Stomach (tissue), 9 donors: ENCODE measurements around the gene ZFYVE21. TPM values are rescaled to one million over a fixed set of nuclear protein-coding genes. Genes with fewer than 3 reads are reported as not detected.

Experiments
- DNase-seq, 2 donors: peaks; one replicate each; pipeline versions ENCODE4 v3.0.0 to v3.0.0-alpha.2; 2013 to 2019
- H3K27ac ChIP-seq, 5 donors: fragments of 200-600 bp in 4 of 5; sonication (generic) in 4 of 5; one replicate each; pipeline ENCODE4 v1.5.1; 2013 to 2019; ENCODE audit warnings: mild to moderate bottlenecking in 1 of 5, moderate library complexity in 1 of 5
- H3K27me3 ChIP-seq, 3 donors: fragments of 200-600 bp; sonication (generic); one replicate each; pipeline ENCODE4 v1.5.1; 2017 to 2019; ENCODE audit warnings: mixed run types in 1 of 3
- H3K36me3 ChIP-seq, 4 donors: fragments of 200-600 bp; sonication (generic); 1 replicate in 3 of 4; 2 replicates in 1 of 4; pipeline ENCODE4 v1.5.1; 2016 to 2019
- H3K4me1 ChIP-seq, 4 donors: fragments of 200-600 bp; sonication (generic); one replicate each; pipeline ENCODE4 v1.5.1; 2016 to 2019
- H3K4me3 ChIP-seq, 4 donors: fragments of 200-600 bp; sonication (generic) in 3 of 4; one replicate each; pipeline ENCODE4 v1.5.1; 2016 to 2019; ENCODE audit warnings: mild to moderate bottlenecking in 1 of 4
- H3K9me3 ChIP-seq, 4 donors: fragments of 200-600 bp; sonication (generic); one replicate each; pipeline ENCODE4 v1.5.1; 2016 to 2019
- CTCF ChIP-seq, 7 experiments: fragments of 450-650 bp in 4 of 7; fragments of 200-600 bp in 3 of 7; sonication (generic) in 3 of 7; IDR thresholded peaks; one replicate each; pipeline ENCODE4 v1.5.1; 2016 to 2019; ENCODE audit warnings: antibody characterized with exemption in 7 of 7, control low read depth in 2 of 7, mild to moderate bottlenecking in 1 of 7
- EP300 ChIP-seq: sonication (generic); formaldehyde crosslinking; IDR thresholded peaks from one replicate; pipeline ENCODE4 v1.6.1; 2017; ENCODE audit warnings: antibody characterized with exemption
- POLR2A ChIP-seq, 4 donors: fragments of 450-650 bp; IDR thresholded peaks; one replicate each; pipeline ENCODE4 v1.6.1; 2016; ENCODE audit warnings: antibody characterized with exemption in 4 of 4, control low read depth in 2 of 4, mild to moderate bottlenecking in 1 of 4, moderate library complexity in 1 of 4
- POLR2AphosphoS5 ChIP-seq, 3 donors: sonication (generic); formaldehyde crosslinking; IDR thresholded peaks; one replicate each; pipeline ENCODE4 v1.6.1; 2016; ENCODE audit warnings: antibody characterized with exemption in 3 of 3
- WGBS, 5 donors: extraction: QIAGEN DNeasy Blood & Tissue Kit in 3 of 5; methylation state at CpG; one replicate each; pipeline versions ENCODE4 v1.1.5 to v1.1.7; 2013 to 2018; 5-methylcytosine and 5-hydroxymethylcytosine counted together
- intact Hi-C: fragments of 100-400 bp; cut with DNase I; formaldehyde crosslinking; loops from one replicate; pipeline ENCODE4 v1.15.1; 2023; ENCODE audit warnings: low total_unique reads
- polyA plus RNA-seq, 3 donors: library from polyadenylated mRNA; stranded (reverse); fragments of 200-250 nt; gene quantifications; one replicate each; pipeline ENCODE4 v1.2.3, GENCODE V29; 2013
- total RNA-seq, 5 donors: library from RNA; depleted of rRNA; stranded (reverse); fragments of >200 nt; gene quantifications; one replicate each; pipeline versions ENCODE4 v1.1.0 to v1.2.3, GENCODE V29; 2014 to 2016
- donor health status: healthy with polysubstance abuse.
- donor health status: Bipolar disorder and iron deficiency.
- donor health status: healthy.

Gene ZFYVE21
- total and polyA plus RNA-seq, 8 donors, result 28.0 to 150 (median 72.9) TPM

- intact Hi-C loops, result no loop called here
- no peak for TF ChIP-seq POLR2AphosphoS5 (IDR thresholded peaks at IDR 0.05)
- TF ChIP-seq POLR2A (IDR thresholded peaks at IDR 0.05), result no peak
- no peak for TF ChIP-seq EP300
- TF ChIP-seq CTCF (IDR thresholded peaks at IDR 0.05), result no peak
- H3K4me1 ChIP-seq, result no peaks in the 10 kb centered on the region
- H3K27me3 ChIP-seq, result no peaks in the 10 kb centered on the region
- H3K4me3 ChIP-seq, result no peak overlapping the region
- H3K9me3 ChIP-seq, result no peaks in the 10 kb centered on the region
- H3K36me3 ChIP-seq, result peaks cover 5 to 22% (median 13%) of the 10 kb centered on the region in 4 donors
- DNase-seq, result no peak
- WGBS, 5 donors, result 83 to 93% (median 92%) methylated on average over 5 of the region's 5 CpGs
- no peak overlapping the region for H3K27ac ChIP-seq
Observed at GRCh38 chr14:103763730-103764488, 48.3 kb downstream of the ZFYVE21 start.

GRCh38 chr14:103765526-103765925, 49.9 kb downstream of the ZFYVE21 start:
- no peak for TF ChIP-seq POLR2A (IDR thresholded peaks at IDR 0.05)
- TF ChIP-seq EP300, result no peak
- TF ChIP-seq CTCF (IDR thresholded peaks at IDR 0.05), result no peak
- no peak for TF ChIP-seq POLR2AphosphoS5 (IDR thresholded peaks at IDR 0.05)

GRCh38 chr14:103767336-103767894, 51.8 kb downstream of the ZFYVE21 start:
- TF ChIP-seq POLR2A (IDR thresholded peaks at IDR 0.05) (no peak), EP300 (no peak), CTCF (IDR thresholded peaks at IDR 0.05) (no peak), POLR2AphosphoS5 (IDR thresholded peaks at IDR 0.05) (no peak)
- intact Hi-C loops, result no loop called here
- Histone ChIP-seq H3K27me3 (no peaks in the 10 kb centered on the region), H3K9me3 (no peaks in the 10 kb centered on the region), H3K4me1 (no peaks in the 10 kb centered on the region), H3K4me3 (no peak overlapping the region), H3K36me3 (peaks cover 5 to 27% (median 18%) of the 10 kb centered on the region in 4 donors), H3K27ac (no peak overlapping the region)
- DNase-seq, result no peak
- WGBS, 5 donors, result 65 to 76% (median 72%) methylated on average over 4 of the region's 4 CpGs

More at GRCh38 chr14:103765526-103765925, 49.9 kb downstream of the ZFYVE21 start:
- Histone ChIP-seq H3K27me3 (no peaks in the 10 kb centered on the region), H3K4me3 (no peak overlapping the region), H3K27ac (no peak overlapping the region), H3K4me1 (no peaks in the 10 kb centered on the region), H3K9me3 (no peaks in the 10 kb centered on the region), H3K36me3 (peaks cover 5 to 24% (median 14%) of the 10 kb centered on the region in 4 donors)
- DNase-seq, result no peak
- intact Hi-C loops, result no loop called here
- WGBS, 5 donors, result 71 to 87% (median 84%) methylated on average over 3 of the region's 3 CpGs

- no peaks in the 10 kb centered on the region for H3K27me3 ChIP-seq
- H3K9me3 ChIP-seq, result no peaks in the 10 kb centered on the region
- H3K4me1 ChIP-seq, result no peaks in the 10 kb centered on the region
- intact Hi-C loops, result no loop called here
- 82 to 93% (median 89%) methylated on average over 2 of the region's 2 CpGs for WGBS, 5 donors
- no peak overlapping the region for H3K4me3 ChIP-seq
- no peak overlapping the region for H3K27ac ChIP-seq
- TF ChIP-seq POLR2A (IDR thresholded peaks at IDR 0.05) (no peak), POLR2AphosphoS5 (IDR thresholded peaks at IDR 0.05) (no peak), EP300 (no peak), CTCF (IDR thresholded peaks at IDR 0.05) (no peak)
- peaks cover 0 to 17% (median 13%) of the 10 kb centered on the region in 4 donors for H3K36me3 ChIP-seq
- no peak for DNase-seq
Observed at GRCh38 chr14:103770500-103770899, 54.9 kb downstream of the ZFYVE21 start.
